Duodenal mucosa (tissue), 2 donors: ENCODE results near the gene MICB.
A peak's percentile ranks its signal among the peaks of the same experiment; 100 is the strongest.

Experiments
- H3K27ac ChIP-seq: one replicate; pipeline ENCODE4 v1.7.0; 2013; ENCODE audit warnings: low read depth, low read length
- H3K27me3 ChIP-seq, 2 donors: one replicate each; pipeline ENCODE4 v1.7.0; 2013; ENCODE audit warnings: low read length in 2 of 2, control low read depth in 1 of 2; ENCODE audit not compliant: insufficient read depth in 2 of 2, control insufficient read depth in 1 of 2
- H3K36me3 ChIP-seq, 2 donors: one replicate each; pipeline ENCODE4 v1.7.0; 2013; ENCODE audit warnings: low read length in 2 of 2, control low read depth in 1 of 2; ENCODE audit not compliant: insufficient read depth in 2 of 2, control insufficient read depth in 1 of 2
- H3K4me1 ChIP-seq, 2 donors: one replicate each; pipeline ENCODE4 v1.7.0; 2013; ENCODE audit warnings: low read length in 2 of 2, control low read depth in 1 of 2; ENCODE audit not compliant: insufficient read depth in 2 of 2, control insufficient read depth in 1 of 2
- H3K4me3 ChIP-seq, 2 donors: one replicate each; pipeline ENCODE4 v1.7.0; 2013; ENCODE audit warnings: low read length in 2 of 2, low read depth in 1 of 2
- H3K9ac ChIP-seq, 2 donors: one replicate each; pipeline ENCODE4 v1.7.0; 2013; ENCODE audit warnings: low read length in 2 of 2, low read depth in 1 of 2
- H3K9me3 ChIP-seq, 2 donors: one replicate each; pipeline ENCODE4 v1.7.0; 2013; ENCODE audit warnings: low read length in 2 of 2, control low read depth in 1 of 2; ENCODE audit not compliant: control insufficient read depth in 1 of 2

Gene MICB

DNA sequence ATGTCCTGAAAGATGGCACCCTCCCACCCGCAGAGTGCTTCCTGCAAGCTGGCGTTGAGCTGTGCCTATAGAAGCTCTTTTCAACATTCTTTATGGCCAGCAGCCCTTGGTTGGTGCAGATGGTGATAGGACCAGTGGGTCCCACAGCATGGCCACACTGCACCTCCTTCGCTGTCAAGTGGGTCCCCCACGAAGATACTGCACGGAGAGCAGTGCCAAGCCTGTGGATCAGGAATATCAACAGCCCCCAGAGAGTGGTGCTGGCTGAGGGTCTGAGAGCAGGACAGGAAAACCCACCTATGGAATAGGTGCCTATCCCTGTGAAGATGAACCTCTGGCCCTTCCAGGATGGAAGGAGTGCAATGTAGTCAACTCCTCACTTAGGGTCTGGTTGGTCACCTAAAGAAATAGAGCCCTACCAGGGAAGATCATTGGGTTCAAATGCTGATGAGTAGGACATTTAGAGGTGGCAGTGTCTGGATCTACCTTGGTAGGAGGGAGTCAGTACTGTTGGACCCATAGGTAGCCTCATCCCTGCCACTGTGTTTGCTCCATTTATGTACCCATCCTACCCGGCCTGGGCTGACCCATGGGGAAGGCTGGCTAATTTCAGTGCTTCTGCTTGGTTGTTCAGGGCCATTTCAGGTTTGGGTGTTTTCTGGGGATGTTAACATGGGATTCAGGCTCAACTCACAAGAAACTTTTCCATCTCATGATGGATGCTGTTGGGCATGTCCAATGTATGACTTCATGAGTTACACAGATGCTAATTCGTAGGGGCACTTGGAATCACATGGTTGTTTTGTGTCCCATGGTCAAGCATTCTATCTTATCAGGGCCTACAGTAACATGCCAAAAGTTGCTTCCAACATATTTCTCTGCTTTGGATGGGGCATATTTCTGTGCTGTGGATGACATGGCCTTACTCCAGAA lies 33.4 kb upstream of the MICB start:
- Histone ChIP-seq H3K9me3 (no peaks in the 10 kb centered on the region), H3K4me1 (peaks cover 23 to 40% of the 10 kb centered on the region in 2 donors), H3K9ac (peak overlapping the region; percentile 87 to 97), H3K27ac (no peak overlapping the region), H3K27me3 (no peaks in the 10 kb centered on the region), H3K36me3 (peaks cover 4% of the 10 kb centered on the region in 2 donors), H3K4me3 (peak overlapping the region; percentile 90 to 95)

DNA sequence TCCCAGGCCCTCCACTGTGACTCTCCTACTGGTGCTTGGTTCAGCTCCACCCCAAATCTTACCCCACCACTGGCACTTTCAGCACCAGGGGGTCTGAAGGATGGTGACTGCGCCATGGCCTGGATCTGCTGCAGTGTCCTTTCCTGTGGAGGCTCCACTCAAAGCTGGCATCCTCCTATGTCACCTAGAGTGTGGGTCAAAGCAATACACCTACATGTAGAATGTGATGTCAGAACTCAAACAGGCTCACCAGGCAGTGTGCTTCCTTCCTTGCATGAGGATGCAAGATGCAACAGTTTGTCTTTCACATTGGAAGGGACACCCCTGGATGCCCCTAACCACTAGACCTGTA lies 32.8 kb upstream of the MICB start:
- Histone ChIP-seq H3K4me1 (peaks cover 23 to 40% of the 10 kb centered on the region in 2 donors), H3K27ac (no peak overlapping the region), H3K9me3 (no peaks in the 10 kb centered on the region), H3K27me3 (no peaks in the 10 kb centered on the region), H3K4me3 (peak overlapping the region; percentile 90 to 95), H3K9ac (no peak overlapping the region), H3K36me3 (peaks cover 4% of the 10 kb centered on the region in 2 donors)

DNA sequence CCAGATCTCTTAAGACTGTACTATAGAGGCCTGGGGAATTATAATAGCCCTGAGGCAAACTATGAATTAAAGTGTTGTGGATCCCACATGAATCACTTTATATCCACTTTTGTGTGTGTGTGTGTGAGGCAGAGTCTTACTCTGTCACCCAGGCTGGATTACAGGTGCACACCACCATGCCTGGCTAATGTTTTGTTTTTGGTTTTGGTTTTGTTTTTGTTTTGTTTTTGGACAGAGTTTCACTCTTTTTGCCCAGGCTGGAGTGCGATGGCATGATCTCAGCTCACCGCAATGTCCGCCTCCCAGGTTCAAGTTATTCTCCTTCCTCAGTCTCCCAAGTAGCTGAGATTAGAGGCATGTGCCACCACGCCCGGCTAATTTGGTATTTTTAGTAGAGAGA lies 32.2 kb upstream of the MICB start:
- no peaks in the 10 kb centered on the region for H3K27me3 ChIP-seq
- no peaks in the 10 kb centered on the region for H3K9me3 ChIP-seq
- H3K27ac ChIP-seq, result no peak overlapping the region
- no peak overlapping the region for H3K9ac ChIP-seq
- peak overlapping the region in 1 of 2 donors; percentile 22 for H3K4me3 ChIP-seq
- H3K36me3 ChIP-seq, result peaks cover 4% of the 10 kb centered on the region in 2 donors
- H3K4me1 ChIP-seq, result peaks cover 23 to 40% of the 10 kb centered on the region in 2 donors

DNA sequence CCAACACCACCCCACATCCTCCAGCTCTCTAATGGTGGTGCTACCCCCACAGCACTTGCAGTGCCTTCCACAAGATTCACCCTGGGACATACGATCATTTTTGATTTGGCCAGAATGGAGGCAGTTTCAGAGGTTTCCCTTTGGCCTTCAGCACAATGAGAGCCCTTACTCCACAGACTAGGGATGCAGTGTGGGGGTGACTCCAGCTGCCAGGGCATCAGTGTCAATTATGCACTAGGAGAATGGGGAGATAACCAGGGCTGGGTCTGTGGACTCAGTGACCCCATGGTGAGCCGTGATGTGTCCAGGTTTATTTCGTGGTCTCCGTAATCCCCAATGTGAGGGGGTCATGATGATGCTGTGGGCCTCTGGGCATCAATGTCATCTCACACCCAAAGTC lies 31.5 kb upstream of the MICB start:
- H3K4me3 ChIP-seq, result peak overlapping the region in 1 of 2 donors; percentile 19
- H3K9me3 ChIP-seq, result no peaks in the 10 kb centered on the region
- no peak overlapping the region for H3K27ac ChIP-seq
- no peaks in the 10 kb centered on the region for H3K27me3 ChIP-seq
- peaks cover 4% of the 10 kb centered on the region in 2 donors for H3K36me3 ChIP-seq
- H3K4me1 ChIP-seq, result peaks cover 23 to 40% of the 10 kb centered on the region in 2 donors
- H3K9ac ChIP-seq, result no peak overlapping the region

DNA sequence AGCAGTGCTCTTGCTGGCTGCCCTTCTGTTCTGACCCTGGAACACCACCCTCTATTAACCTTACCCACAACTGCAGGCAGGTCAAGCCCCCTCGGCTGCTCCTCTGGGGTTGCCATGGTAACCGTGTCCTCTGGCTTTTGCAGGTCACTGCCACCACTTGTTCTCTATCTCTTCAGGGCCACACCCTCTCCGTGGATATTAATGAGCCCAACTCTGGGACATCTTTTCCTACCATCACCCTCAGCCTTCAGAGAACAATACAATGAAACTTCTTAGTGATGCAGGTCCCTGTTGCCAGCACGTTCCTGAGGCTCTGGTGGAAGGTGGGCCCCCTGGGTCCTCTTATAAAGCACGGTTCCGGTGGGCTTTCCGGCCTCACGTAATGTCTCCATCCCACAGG lies 30.8 kb upstream of the MICB start:
- Histone ChIP-seq H3K27ac (no peak overlapping the region), H3K4me1 (peaks cover 22 to 38% of the 10 kb centered on the region in 2 donors), H3K9ac (no peak overlapping the region), H3K4me3 (no peak overlapping the region), H3K9me3 (no peaks in the 10 kb centered on the region), H3K27me3 (no peaks in the 10 kb centered on the region), H3K36me3 (peaks cover 4% of the 10 kb centered on the region in 2 donors)

DNA sequence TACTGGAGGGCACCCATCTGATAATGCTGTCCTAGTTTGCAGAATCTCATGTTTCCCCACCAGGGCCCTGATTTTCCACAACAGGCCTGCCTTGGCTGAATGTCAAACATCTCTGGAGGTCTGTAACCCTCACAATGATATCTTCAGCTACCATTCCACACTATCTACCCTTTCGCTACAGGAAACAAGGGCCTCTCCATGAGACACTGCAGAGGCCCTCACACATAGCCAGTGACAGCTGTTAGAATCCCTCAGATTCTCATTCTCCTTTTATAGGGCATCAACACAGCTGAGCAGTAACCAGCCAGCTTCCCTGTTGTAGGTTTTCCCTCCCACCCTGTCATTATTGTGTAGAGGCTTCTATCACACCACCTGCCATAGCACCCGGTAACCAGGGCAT lies 29.6 kb upstream of the MICB start:
- H3K27ac ChIP-seq, result no peak overlapping the region
- H3K4me3 ChIP-seq, result no peak overlapping the region
- H3K9ac ChIP-seq, result no peak overlapping the region
- peaks cover 15 to 32% of the 10 kb centered on the region in 2 donors for H3K4me1 ChIP-seq
- no peaks in the 10 kb centered on the region for H3K27me3 ChIP-seq
- H3K9me3 ChIP-seq, result no peaks in the 10 kb centered on the region
- H3K36me3 ChIP-seq, result peaks cover 4% of the 10 kb centered on the region in 2 donors

DNA sequence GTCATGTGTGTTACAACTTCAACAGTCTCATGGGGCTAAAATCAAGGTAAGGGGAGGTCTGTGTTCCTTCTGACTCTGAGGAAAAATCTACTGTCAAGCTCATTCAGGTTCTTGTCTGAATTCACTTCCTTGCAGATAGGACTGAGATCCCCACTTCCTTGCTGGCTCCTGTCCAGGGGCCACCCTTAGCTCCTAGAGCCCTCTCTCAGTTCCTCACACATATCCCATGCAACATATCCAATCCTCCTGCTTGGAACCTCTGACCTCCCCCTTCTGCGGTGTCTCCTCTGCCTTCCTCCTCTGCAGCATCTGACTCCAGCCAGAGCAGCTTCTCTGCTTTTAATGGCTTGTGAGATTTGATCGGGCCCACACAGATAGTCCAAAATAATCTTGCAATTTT lies 27.1 kb upstream of the MICB start:
- no peak overlapping the region for H3K4me3 ChIP-seq
- no peaks in the 10 kb centered on the region for H3K9me3 ChIP-seq
- no peak overlapping the region for H3K9ac ChIP-seq
- peaks cover 0 to 8% of the 10 kb centered on the region in 2 donors for H3K4me1 ChIP-seq
- no peaks in the 10 kb centered on the region for H3K27me3 ChIP-seq
- no peak overlapping the region for H3K27ac ChIP-seq
- H3K36me3 ChIP-seq, result peaks cover 0 to 4% of the 10 kb centered on the region in 2 donors

DNA sequence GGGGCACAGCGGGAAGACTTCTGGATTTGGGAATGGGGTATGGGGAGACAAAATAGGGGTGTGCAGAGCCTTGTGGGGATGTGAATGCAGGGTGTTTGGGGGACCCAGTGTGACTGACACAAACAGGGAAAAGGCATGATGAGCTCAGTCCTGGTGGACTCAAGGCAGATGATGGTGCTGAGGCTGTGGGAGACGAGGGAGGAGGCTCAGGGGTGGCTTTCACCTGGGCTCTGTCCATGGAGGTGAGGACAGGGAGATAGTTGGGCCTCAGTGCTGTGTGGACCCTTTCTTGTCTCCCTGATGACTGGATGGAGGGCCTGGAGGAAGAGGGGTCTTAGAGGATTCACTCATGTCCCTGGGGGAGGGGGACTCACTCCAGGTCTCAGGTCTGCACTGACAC lies 26.2 kb upstream of the MICB start:
- Histone ChIP-seq H3K27ac (no peak overlapping the region), H3K4me1 (no peaks in the 10 kb centered on the region), H3K36me3 (no peaks in the 10 kb centered on the region), H3K4me3 (no peak overlapping the region), H3K9me3 (no peaks in the 10 kb centered on the region), H3K9ac (no peak overlapping the region), H3K27me3 (no peaks in the 10 kb centered on the region)

DNA sequence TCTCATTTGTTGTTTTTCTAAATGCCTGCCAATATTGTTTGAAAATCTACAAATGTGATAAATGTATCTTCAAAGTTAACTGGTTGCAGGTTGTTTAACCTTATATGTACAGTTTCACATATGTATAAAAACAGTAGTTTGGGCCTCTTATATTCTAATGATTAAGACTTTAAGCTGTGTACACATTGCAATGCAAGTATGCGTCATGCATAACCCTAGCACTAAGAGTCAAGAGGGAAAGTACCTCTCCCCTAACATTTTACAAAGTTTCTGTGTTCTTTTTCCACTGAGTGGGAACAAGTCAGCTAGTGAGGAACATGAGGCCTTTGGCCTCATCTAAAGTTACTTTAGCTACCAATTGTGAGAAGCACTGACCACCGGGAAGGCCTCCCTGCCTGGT lies 25.7 kb upstream of the MICB start:
- Histone ChIP-seq H3K9me3 (no peaks in the 10 kb centered on the region), H3K9ac (no peak overlapping the region), H3K4me1 (no peaks in the 10 kb centered on the region), H3K4me3 (no peak overlapping the region), H3K27ac (no peak overlapping the region), H3K27me3 (no peaks in the 10 kb centered on the region), H3K36me3 (no peaks in the 10 kb centered on the region)

DNA sequence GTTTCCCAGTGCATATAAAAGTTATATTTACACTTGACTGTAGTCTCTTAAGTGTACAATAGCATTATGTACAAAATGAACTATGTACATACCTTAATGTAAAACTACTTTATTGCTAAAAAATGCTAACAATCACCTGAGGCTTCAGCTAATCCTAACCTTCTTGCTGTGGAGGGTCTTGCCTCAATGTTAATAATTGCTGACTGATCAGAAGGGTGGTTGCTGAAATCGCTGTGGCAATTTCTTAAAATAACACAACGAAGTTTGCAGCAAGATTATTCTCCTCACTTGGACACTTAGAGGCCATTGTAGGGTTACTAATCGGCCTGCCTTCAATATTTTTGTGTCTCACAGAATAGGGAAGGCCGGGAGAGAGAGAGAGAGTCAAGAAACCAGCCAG lies 24.7 kb upstream of the MICB start:
- H3K27me3 ChIP-seq, result no peaks in the 10 kb centered on the region
- no peaks in the 10 kb centered on the region for H3K4me1 ChIP-seq
- H3K9me3 ChIP-seq, result no peaks in the 10 kb centered on the region
- no peak overlapping the region for H3K4me3 ChIP-seq
- no peak overlapping the region for H3K9ac ChIP-seq
- H3K27ac ChIP-seq, result no peak overlapping the region
- no peaks in the 10 kb centered on the region for H3K36me3 ChIP-seq
